GM18909 (cell line): ENCODE results near the gene CTIF.
A peak's percentile ranks its signal among the peaks of the same experiment; 100 is the strongest.

Source experiments
- ATAC-seq: cut with Tn5 transposase; IDR thresholded peaks from one replicate; pipeline ENCODE4 v1.9.1; 2021; ENCODE audit warnings: mild to moderate bottlenecking; ENCODE audit not compliant: unreplicated experiment, poor library complexity

The CTIF gene

DNA sequence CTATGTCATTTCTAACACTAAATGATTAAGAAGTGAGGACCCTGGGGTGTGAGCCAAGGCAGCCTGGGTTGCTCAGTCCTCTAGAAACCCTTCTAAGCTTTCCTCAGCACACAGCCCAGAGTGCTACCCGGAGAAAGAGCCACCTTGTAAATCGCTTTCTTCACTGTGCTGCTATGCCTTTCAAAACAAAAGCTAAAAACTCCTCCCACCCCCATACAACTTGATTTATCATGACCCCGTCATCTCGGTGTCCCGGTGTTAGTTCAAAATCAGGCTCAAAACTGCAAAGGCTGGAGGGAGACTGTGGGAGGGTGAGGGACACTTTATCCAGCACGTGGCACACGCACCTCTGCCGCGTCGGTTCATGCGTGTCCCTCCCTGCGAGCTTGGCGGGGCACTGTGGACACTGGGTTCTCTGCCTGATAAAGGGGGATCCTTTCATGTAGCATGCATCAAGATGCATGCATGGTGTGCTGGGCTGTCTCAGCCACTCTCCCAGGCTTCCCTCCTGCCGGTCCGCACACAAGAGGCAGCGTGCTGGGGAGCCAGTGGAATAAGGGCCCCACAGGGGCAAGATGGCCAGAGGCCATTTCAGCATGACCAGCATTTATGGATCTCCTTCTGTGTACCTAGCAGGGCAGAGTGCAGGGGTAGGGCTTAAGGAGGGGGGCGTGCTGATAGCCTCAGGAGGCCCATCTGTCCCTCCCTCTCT, 241.5 kb downstream of the CTIF start:
- no peak for ATAC-seq

DNA sequence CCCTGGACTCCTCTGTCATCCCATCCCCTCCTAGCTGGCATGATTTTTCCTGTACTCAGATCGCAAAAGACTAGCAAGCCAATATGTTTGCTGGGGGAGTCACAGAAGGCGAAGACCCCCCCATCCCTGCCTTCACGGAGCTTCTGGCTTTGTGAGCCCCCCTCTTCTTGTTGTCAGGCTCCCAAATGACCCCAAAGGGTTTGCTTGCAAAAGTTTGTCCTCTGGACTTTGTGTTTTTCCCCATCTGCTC, 242.0 kb downstream of the CTIF start:
- ATAC-seq, result no peak

DNA sequence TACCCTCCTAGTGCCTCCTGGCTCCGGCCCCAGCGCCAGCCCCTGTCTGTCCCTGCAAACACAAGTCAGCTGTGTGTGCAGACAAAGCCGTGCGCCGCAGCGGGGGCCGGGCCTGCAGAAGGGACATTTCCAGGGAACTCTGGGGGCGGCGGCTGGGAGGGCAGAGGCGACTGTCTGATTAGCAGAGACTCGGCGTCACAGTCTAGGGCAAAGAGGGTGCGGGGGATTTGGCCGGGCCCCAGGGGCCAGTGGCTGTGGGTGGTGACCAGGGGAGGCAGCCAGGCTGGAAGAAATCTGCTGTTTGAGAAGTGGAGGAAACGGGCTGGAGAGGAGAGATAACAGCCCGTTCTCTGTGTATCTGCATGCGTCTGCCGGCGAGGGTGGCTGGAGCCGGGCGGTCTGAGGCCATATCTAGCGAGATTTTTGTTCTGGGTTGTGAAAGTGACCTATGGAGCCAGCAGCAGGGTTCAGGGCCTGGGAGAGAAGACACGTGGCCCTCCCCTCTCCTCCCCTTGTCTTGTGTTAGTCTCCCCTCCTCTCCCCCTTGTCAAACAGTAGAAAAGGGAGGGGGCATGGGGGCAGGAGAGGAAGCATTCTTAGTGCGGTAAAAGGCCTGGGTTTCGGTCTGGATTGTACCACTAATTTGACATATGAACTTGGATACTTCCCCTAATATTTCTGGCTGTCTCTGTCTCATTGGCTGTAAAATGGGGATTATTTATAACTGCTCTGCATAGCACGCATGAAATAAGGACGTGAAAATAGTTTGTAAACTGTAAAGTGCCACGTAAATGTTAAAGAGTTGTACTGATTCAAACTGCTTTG, 242.5 kb downstream of the CTIF start:
- no peak for ATAC-seq

DNA sequence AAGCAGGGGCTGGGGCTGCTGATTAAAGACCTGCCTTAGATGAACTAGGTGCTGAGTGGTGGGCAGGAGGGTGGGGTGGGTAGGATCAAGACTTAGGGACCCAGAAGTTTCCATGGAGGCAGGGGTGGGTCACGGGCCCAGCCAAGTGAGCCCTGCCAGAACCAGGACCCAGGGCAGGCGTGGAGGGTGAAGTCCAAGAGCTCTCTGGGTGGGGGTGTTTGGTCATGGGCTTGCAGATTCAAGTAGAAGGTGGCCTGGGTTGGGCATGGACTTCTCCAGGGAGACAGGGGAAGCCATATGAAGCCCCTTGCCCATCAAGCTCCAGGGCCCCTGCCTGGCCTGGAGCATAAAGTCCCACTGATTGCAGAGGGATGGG, 243.1 kb downstream of the CTIF start:
- no peak for ATAC-seq

DNA sequence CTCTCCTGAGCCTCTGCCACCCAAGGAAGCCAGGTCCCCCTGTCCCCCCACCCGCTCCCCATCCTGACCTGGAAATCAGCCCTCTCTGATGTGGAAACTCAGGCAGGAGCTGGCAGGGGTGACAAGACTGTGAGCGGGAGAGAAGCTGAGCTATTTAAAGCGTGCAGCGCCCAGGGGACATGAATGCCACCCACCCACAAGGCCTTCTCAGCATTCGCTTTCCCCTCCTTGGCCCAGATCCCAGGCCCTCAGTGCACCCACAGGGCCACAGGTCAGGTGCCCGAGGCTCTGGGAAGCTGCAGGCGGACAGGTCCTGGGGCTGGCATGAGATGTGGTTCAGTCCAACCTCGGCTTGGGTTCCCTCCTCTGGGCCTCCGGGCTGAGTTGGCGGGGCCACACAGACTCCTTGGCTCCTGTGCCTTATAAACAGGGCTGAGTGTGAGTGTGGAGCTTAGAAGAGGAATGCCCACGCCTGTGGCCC, 243.6 kb downstream of the CTIF start:
- no peak for ATAC-seq

DNA sequence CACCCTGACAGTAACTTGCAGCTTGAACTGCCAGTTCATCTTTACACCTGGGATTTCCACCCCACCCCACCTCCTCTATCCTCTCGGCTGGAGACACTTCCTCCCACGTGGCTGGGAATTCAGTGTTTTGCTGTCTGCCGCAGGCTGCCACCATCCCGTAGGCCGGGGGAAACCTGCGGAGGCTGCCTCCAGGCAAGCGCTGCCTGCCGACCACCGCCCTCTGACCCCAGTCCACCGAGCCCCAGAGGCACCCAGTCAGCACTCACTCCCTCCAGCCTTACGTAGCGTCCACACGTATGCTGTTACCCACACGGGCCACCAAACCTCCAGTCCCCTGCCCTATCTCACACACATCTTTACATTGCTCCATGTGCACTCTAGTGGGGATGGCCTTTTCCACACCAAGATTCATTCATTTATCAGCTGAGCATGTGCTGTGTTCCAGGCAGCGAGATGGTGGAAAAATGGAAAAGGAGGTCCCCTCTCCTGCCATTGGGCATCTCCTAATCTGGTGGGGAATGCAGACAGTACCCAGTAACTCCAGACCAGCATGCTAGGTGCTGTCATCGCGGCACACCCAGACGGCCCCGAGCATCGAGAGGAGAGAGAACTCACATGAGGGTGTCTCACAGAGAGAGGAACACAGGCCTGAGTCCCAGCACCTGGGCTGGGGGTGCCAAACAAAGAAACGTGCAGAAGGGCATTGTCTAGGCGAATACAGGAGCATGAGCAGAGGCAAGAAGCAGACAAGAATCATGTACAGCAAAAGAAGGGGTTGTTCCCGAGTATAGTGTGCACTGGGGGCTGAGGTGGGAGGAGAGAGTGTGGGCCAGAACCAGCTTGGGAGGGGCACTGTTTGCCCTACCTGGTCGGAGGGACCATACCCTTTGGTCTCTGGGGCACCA, 245.0 kb downstream of the CTIF start:
- ATAC-seq, result no peak

DNA sequence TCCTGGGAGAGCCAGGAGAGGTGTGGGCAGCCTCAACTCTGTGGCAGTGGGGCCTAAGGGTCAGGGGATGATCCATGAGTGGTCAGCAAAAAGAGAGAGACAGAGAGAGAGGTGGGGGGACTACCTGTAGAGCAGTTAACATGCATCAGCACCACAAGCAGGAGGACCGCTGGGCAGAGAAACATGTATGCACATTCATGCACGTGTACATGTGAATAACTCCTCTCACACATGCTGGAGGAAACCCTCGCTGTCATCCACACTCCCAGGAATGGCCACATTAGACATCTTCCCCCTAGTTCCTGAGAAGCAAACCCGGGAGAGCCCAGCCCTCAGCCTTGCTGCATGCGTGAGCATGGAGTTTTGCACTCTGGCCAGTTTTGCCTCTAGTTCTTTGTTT, 245.8 kb downstream of the CTIF start:
- peak; percentile 33 for ATAC-seq

DNA sequence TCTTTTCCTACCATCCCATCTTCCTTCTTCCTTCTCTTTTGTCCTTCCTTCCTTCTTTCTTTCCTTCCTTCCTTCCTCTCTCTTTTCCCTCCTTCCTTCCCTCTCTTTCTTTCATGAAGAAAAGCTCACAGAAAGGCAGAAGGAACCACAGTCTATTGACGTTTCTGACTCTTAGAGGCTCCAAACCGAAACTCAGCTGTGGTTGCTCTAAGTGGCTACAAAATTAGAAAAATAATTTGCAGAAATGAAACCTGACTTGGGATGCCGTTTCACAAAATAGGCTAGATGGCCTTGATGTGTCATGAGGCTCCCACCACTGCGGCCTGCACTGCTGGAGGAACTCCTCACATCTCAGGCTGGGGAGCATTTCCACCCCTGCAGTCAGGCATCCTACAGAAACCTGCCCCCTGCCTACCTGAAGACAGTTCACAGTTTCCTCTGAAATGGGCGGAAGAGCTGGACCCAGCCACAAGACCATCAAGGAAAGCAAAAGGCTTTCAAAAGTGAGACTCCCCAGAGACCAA, 246.3 kb downstream of the CTIF start:
- peak; percentile 83 for ATAC-seq

DNA sequence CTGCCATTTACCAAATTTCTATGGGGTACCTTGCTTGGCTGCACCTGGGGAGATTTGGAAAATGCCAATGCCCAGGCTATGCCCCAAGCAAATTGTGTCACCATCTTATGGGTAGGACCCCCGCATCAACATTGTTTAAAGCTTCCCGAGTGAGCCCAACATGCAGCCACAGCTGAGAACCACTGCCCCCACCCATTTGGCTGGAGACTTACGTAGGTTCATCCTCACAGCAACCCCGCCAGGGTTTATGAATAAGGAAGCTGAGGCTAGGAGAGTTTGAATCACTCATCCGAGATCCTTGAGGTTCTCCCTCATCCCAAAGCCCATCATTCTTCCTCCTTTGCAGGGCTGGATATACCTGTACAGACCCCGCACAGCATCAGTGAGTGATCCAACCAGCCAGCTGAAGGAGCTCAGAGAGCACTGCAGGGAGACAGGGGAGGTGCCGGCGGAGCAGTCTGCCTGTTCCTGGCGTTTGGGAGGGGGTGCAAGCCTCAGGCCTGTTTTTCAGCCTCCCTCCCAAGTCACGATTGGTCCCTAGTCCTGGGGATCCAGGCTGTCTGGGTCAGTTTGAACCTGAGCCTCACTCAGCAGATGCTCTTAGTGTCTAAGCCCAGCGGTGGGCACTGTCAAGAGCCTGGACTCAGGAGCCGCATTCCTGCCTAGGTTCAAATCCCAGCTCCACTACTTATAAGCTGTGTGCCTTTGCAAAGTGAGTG, 247.1 kb downstream of the CTIF start:
- ATAC-seq, result no peak

DNA sequence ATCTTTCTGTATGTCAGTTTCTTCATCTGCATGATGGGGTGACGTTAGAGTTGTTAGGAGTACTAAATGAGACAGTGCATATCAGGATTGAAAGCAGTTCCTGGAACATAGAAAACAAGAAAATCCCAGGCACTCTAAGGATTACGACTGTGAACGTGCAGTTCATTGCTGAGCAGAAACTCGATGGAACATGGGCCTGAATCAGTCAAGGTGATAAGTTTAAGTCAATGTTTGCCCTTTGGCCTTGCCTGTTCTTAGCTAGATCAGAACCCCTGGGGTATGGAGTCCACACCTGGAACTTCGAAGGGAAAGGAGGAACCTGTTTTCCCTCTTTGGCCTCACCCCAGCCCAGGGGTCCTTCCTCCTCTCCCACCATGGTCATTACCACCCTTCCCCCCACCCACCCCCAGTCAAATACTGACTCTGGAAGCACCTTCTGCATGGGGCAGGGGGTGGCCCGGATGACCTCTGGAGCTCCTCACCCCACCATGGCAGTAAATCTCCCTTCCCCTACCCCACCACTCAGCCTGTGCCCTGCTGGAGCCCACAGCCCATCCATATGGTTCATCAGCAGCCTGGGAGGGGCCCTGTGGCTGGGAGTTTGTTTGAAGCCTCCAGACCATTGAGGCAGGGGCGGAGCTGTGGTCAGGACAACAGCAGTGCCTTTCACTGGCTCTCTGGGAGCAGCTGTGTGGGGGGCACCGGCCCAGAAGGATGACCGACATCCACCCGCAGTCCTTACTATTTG, 247.8 kb downstream of the CTIF start:
- ATAC-seq, result no peak

DNA sequence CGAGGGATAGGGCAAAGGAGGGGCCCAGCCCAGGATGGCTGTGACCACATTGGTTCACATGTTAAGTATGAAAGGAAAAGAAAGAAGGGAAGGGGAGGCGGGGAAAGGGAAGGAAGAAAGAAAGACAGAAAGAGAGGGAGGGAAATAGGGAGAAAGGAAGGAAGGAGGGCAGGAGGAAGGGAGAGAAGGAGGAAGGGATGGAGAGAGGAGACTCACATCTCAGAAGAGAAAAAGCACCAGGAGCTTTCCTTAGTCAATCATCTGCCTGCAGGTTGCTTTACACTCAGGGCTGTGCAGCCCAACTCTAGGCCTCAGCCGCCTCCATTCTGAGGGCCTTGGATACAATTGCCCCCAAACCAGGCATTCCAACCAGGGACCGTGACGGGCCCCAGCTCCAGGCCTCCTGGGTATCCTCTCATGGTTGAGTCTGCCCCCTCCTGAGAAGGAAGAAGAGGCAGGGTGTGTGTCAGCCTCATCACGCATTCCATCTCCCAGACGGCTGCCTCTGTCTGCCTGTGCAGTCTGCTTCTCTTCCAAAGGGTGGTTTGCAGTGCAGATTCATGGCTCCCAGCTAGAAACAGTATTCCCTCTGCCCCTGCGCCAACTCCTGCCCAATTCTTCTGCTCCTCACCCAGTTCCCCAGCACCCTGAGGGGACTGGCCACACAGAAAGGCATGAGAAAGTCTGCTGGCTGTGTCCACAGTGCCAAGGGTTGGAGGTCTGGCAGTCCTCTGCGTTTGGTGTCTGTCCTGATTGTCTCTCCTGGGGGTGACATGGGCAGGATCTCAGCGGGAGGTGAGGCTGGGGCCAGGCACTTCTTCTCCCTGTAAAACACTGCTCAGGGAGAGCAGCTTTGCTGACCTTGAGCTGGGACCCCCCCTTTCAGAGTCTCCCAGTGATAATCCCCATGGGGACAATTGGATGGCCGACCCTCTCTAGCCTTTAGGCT, 248.6 kb downstream of the CTIF start:
- ATAC-seq, result no peak

DNA sequence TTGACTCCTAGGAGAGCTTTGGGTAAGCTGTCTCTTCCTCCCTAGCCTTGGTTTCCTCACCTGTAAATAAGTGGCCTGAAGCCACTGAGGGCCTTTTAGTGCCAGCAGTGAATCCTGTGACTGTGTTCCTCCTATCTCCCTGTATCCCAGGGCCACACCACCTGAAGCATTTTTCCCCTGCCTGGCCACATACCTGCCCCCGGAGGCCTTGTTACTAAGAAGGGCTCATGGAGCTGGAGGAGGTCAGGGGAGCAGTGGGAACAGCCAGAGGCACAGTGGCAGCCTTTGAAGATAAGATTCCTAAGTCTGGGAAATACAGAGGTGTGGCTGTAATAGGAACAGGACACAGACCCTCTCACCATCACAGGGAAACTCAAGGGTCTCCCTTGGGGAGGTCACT, 249.5 kb downstream of the CTIF start:
- ATAC-seq, result no peak

DNA sequence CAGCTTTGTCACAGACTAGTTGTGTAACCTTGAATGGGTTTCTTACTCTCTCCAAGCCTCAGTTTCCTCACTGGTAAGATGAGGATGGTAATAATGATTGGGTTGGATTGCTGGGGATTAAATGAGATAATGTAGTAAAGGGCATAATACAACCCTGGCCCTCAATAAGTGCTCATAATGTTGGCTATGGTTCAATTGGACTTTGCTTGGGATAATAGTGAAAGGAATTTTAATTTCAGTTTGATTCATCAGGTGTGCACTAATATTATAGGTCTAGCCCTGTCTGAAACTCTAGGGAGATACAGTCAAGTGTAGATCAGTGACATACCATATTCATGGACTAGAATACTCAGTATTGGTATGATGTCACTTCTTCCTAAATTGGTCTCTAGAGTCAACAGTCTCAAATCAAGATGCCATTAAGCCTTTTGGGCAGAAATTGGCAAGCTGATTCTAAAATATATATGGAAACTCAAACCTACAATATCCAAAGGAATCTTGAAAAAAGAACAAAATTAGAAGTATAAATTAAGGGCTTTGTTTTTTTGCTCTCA, 250.5 kb downstream of the CTIF start:
- no peak for ATAC-seq

DNA sequence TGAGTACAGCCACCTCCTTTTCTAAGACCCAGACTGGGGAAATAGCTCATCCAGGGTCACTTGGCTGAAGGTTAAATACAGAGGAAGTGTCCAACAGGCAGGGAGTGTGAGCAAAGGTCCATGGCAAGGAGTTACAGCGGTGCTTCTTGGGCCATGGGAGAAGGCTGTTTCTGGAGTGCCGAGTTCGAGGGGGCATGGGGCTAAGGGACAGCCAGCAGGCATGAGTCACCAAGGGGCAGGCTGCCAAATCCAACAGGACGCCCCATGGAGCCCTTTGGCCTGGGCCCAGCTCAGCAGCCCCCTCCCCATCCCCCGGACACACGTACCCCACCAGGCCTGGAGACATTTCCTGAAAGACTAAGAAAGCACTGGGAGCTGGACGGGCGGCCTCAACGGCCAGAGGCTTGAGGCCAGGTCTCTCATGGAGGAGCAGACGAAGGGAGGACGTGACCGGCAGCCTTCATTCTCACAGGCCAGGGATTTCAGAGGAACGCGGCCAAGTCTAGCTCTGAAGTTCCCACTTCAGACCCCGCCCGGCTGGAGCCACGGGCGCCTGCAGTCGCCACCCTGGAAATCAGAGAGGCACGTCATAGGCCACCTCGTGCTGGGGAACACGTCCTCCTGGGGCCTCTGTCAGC, 251.5 kb downstream of the CTIF start:
- ATAC-seq, result no peak

DNA sequence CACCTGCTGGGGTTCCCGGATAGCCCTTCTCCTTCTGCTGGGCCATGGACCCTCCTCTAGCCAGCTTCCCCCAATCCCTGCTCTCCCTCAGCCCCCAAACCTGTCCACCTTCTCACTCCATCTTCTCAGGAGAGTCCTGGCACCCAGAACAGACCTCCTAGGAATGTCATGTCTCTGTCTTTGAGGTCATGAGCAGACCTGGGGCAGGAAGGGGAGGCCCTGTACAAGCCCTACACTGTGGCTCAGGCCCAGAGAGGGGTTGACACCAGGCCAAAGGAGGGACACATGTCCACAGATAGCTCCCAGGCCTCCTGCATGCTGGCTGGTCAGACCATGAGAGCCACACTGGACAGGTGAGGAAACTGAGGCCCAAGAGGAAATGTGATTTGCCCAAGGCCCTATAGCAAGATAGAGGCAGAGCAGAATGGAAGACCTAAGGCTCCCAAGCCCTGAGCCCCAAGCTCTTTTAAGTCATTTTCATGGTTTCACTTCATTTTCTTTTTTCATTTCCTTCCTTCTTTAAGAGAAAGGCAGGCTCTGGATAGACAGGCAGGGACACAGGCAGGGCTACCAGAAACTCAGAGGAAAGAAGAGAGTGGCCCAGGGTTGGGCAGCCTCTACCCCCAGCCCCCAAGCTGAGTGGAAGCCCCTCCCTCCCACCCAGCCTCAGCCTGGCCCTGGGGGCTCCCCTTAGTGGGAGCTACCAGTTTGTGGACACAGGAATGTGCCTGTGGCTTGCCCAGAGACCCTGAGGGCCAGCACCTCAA, 252.2 kb downstream of the CTIF start:
- ATAC-seq, result no peak

DNA sequence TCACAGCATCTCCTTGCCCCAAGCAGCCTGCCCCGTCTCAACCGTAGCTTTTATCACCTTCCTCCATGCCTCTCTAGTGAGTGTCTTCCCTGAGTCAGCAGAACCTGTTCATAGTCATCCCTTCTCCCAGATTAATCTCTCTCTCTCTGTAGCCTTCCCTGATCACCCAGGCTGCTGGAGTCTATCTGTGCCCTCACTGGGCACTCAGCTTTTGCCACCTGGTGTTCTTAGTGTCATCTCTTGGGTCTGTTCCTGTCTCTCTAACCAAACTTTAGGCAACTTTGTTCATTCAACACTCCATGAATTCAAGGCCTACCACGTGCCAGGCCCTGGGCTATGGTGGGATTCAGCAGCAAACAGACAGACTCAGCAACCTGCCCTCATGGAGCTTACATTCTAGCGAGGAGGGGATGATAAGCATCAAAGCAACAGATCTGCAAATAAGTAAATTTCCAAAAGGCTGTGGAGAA, 252.8 kb downstream of the CTIF start:
- no peak for ATAC-seq

DNA sequence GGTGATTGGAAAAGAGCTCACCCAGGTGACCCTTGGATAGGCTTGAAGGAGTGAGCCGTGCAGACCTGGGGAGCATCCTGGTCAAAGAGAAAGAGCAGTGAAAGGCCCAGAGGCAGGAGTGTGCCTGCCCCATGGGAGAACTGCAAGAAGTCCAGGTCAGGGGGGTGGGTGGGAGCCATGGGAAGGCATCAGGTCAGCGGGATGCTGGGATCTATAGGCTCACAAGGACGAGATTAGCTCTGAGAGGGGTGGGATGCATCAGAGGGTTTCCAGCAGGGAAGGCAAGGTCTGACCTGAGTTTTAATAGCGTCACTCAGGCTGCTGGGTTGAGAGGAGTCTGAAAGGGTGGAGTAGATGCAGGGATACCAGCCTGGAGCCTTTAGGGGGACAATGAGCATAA, 253.3 kb downstream of the CTIF start:
- no peak for ATAC-seq
